Spinal cord (tissue), 10 donors: ENCODE data around the gene SHE. TPM values are rescaled to one million over a fixed set of nuclear protein-coding genes. Genes with fewer than 3 reads are reported as not detected.

ENCODE experiments used
- DNase-seq, 6 donors: peaks; one replicate each; pipeline versions ENCODE4 v3.0.0 to v3.0.0-alpha.2; 2013 to 2015; ENCODE audit warnings: low spot score in 6 of 6, low read depth in 4 of 6
- H3K27ac ChIP-seq: one replicate; pipeline ENCODE4 v1.5.1; 2013; ENCODE audit warnings: low read depth, low read length, control low read depth
- H3K27me3 ChIP-seq: one replicate; pipeline ENCODE4 v1.6.1; 2013; ENCODE audit warnings: low read length; ENCODE audit not compliant: control insufficient read depth, insufficient read depth
- H3K36me3 ChIP-seq: one replicate; pipeline ENCODE4 v1.6.1; 2013; ENCODE audit warnings: low read length; ENCODE audit not compliant: control insufficient read depth, insufficient read depth
- H3K4me1 ChIP-seq: one replicate; pipeline ENCODE4 v1.6.1; 2013; ENCODE audit warnings: low read length; ENCODE audit not compliant: control insufficient read depth, insufficient read depth
- H3K4me3 ChIP-seq: one replicate; pipeline ENCODE4 v1.5.1; 2013; ENCODE audit warnings: low read depth, low read length, control low read depth
- H3K9me3 ChIP-seq: one replicate; pipeline ENCODE4 v1.6.1; 2013; ENCODE audit warnings: low read length; ENCODE audit not compliant: control insufficient read depth, insufficient read depth
- WGBS: methylation state at CpG from one replicate; pipeline ENCODE4 v1.1.5; 2013; ENCODE audit warnings: missing lambda C conversion rate; ENCODE audit not compliant: insufficient coverage; 5-methylcytosine and 5-hydroxymethylcytosine counted together
- polyA plus RNA-seq, 2 donors: library from polyadenylated mRNA; unstranded; fragments of 120-200 nt; gene quantifications; one replicate each; pipeline ENCODE4 v1.2.1, GENCODE V29; 2013; ENCODE audit not compliant: insufficient read length in 2 of 2
- total RNA-seq, 2 donors: library from RNA; depleted of rRNA in 1 of 2; stranded (reverse); fragments of 120-200 nt in 1 of 2; fragments of >200 nt in 1 of 2; gene quantifications; one replicate each; pipeline versions ENCODE4 v1.2.3 to v1.2.4, GENCODE V29; 2013 to 2014
- donor health status: healthy.

The SHE gene
- total and polyA plus RNA-seq, 4 donors: 3.7 to 10.5 (median 5.9) TPM

DNA sequence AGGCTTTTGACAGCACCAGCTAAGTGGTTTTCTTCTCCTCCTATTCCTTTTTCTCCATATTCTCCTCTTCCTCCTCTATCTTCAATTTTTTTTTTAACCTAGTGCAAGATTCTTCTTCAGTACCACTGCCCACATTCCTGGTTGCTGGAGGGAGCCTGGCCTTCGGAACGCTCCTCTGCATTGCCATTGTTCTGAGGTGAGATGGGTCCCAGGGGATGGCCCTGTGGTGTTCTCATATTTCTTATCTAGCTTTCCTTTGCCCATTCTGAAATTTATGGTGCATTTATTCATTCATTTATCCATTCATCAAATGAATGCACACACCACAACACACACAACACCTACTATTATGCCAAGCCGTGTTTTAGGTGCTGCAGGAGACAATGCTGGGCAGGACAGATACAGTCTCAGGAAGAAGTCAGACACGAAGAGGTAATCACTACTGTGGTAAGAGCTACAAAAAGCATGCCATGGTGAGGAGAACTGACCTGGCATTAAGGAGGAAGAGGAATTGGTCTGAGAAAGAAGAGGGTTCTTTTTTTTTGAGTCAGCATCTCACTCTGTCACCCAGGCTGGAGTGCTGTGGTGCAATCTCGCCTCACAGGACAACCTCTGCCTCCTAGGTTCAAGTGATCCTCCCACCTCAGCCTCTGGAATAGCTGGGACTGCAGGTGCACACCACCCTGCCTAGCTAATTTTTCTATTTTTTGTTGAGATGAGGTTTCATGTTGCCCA is 47.7 kb downstream of the SHE start:
- WGBS: 74% methylated on average over 3 of the region's 5 CpGs
- Histone ChIP-seq H3K9me3 (no peaks in the 10 kb centered on the region), H3K27ac (no peak overlapping the region), H3K36me3 (no peaks in the 10 kb centered on the region), H3K4me1 (peaks cover 9% of the 10 kb centered on the region), H3K27me3 (no peaks in the 10 kb centered on the region), H3K4me3 (no peak overlapping the region)
- no peak for DNase-seq

DNA sequence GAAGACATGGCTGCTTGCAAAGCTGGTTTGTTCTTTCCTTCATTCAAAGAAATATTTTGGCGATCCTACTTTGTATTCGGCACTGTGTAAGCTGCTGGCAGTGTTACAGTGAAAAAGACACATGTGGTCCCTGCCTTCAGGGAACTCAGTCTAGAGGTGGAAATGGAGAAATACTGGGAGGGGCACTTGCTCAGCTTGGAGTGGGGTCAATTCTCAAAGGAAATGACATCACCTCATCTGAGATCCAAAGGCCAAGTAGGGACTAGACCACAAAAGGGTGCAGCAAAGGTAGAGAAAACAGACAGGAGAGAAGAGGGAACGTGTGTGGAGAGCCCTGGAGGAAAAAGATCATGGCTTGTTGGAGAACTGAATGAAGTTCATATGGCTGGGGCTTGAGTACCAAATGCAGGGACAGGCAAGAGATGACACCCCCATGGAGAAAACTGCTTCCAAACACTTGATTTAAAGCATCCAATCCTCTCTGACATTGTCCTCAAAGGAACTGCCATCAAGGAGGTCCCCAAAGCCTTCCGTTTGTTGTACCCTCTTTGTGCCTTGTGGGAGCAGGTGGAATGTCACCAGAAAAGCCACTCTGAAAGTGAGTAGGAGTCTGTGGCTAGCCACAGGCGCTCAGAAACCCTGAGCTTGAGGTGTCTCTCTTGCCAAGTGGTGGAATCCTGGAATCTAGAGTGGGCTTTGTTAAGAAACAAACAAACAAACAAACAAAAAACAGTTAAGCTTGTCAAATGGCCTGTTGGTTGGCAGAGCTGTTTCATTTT is 48.4 kb downstream of the SHE start:
- WGBS: 40% methylated on average over 1 of the region's 5 CpGs
- no peaks in the 10 kb centered on the region for H3K9me3 ChIP-seq
- DNase-seq: peak in 2 of 6 donors; percentile 36 to 61

DNA sequence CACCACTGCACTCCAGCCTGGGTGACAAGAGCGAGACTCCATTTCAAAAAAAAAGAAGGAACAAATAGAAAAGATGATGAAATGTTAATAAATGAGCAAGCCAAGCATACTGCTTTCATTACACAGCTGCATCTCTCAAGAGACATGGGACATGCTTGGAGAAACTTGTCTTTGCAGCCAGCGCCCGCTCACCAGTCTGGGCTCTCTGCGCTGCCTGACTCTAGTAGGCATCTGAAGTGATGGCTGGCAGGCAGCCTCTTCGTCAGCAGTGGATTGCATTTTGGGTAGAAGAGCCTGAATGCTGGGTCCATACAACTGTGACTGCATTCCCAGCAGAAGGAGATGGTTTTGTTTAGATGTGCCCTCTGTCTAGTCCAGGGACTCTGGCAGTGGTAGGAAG is 49.1 kb downstream of the SHE start:
- no peaks in the 10 kb centered on the region for H3K27me3 ChIP-seq
- H3K27ac ChIP-seq: peak overlapping the region; percentile 6
- no peak overlapping the region for H3K4me3 ChIP-seq
- peak in 2 of 6 donors; percentile 34 to 58 for DNase-seq
- 56% methylated on average over 4 of the region's 5 CpGs for WGBS
- H3K4me1 ChIP-seq: peaks cover 5% of the 10 kb centered on the region
- no peaks in the 10 kb centered on the region for H3K36me3 ChIP-seq
- H3K9me3 ChIP-seq: no peaks in the 10 kb centered on the region

More for the DNA sequence above, 48.4 kb downstream of the SHE start:
- Histone ChIP-seq H3K27me3 (no peaks in the 10 kb centered on the region), H3K36me3 (no peaks in the 10 kb centered on the region), H3K4me3 (no peak overlapping the region), H3K4me1 (peaks cover 5% of the 10 kb centered on the region), H3K27ac (peak overlapping the region; percentile 6)

DNA sequence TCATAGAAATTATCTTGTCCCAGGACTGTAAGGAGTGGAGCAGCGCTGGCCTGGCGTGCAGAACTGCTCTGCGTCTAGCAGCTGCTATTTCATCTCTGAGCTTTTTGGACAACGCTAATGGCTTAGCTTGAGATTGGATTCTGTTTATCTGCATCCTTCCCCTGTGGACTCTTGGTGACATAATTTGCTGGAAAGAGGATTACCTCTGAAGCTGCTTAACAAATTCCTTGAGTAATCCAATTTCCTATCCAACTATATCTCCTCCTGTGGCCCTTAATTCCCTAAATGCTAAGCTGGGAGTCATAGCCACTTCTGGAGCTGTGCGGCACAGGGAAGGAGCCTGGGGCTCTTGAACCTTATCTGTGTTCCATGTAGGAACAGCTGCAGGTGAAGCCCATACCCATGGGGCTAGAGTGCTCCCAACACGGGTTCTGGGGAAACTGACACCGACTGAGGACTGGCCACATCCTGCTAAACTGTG is 53.8 kb downstream of the SHE start:
- Histone ChIP-seq H3K4me1 (peaks cover 5% of the 10 kb centered on the region), H3K27me3 (no peaks in the 10 kb centered on the region), H3K4me3 (no peak overlapping the region), H3K27ac (no peak overlapping the region), H3K36me3 (no peaks in the 10 kb centered on the region), H3K9me3 (no peaks in the 10 kb centered on the region)
- DNase-seq: no peak
- WGBS: 88% methylated on average over 5 of the region's 7 CpGs

DNA sequence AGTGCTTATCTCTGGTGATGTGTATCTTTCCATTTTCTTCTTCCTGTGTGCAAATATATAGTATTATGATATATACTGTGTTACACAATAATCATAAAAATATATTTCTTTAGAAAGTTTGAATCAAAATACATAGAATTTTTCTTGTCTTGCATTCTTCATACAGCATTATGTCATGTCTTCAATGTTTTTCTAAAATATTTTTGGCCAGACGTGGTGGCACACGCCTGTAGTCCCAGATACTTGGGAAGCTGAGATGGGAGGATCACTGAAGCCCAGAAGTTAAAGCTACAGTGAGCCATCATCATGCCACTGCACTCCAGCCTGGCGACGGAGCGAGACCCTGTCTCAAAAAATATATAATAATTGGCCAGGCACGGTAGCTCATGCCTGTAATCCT is 55.4 kb downstream of the SHE start:
- no CpG with 5 or more reads among the region's 6 CpGs for WGBS
- no peak overlapping the region for H3K27ac ChIP-seq
- H3K36me3 ChIP-seq: no peaks in the 10 kb centered on the region

DNA sequence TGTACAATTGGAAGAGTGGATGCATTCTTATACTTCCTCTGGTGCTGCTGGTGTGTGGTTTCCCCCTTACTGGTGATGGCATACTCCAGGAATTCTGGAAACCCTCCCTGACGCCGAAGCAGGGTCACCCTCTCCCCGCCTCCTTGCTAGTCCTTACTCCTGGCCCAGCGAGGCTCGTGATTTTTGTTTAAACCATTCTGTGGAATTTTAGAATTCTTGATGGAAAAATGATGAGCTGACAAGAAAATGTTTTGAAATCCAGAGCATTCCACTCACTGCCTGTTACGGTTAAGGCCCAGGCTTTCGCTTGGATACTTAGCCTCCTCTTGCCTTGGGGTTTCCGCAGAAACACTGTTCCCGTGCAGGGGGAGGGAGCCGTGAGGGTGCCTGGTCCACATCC is 55.9 kb downstream of the SHE start:
- H3K27me3 ChIP-seq: no peaks in the 10 kb centered on the region
- no peaks in the 10 kb centered on the region for H3K36me3 ChIP-seq
- H3K9me3 ChIP-seq: no peaks in the 10 kb centered on the region
- no peak overlapping the region for H3K4me3 ChIP-seq
- 94% methylated on average over 3 of the region's 10 CpGs for WGBS
- no peak overlapping the region for H3K27ac ChIP-seq
- H3K4me1 ChIP-seq: no peaks in the 10 kb centered on the region
- DNase-seq: peak in 1 of 6 donors; percentile 49

More for the DNA sequence above, 55.4 kb downstream of the SHE start:
- H3K4me3 ChIP-seq: no peak overlapping the region
- H3K9me3 ChIP-seq: no peaks in the 10 kb centered on the region
- no peaks in the 10 kb centered on the region for H3K27me3 ChIP-seq
- no peaks in the 10 kb centered on the region for H3K4me1 ChIP-seq
- DNase-seq: no peak

DNA sequence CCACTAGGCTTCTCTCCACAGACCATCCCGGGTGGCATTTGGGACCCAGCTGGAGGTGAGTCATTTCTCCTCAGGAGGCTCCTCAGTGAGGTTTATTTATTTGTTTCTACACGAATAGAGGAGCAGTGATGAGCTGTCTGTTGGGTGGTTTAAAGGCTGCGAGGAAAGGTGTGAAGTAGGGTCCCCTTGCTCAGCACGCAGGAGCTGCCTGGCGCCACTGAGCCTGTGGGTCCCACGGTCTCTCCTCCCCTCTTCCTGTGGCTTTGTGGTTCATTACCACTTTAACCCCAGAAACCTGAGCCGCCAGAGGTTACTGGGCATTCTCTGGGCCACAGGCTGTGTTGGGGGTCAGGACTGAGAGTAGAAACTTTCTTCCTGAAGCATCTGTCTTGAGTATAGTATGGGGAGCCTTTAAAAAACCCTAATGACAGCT is 57.2 kb downstream of the SHE start:
- WGBS: 40% methylated on average over 2 of the region's 7 CpGs
- Histone ChIP-seq H3K4me3 (no peak overlapping the region), H3K36me3 (no peaks in the 10 kb centered on the region), H3K27ac (no peak overlapping the region), H3K27me3 (no peaks in the 10 kb centered on the region), H3K9me3 (no peaks in the 10 kb centered on the region), H3K4me1 (no peaks in the 10 kb centered on the region)
- DNase-seq: no peak

DNA sequence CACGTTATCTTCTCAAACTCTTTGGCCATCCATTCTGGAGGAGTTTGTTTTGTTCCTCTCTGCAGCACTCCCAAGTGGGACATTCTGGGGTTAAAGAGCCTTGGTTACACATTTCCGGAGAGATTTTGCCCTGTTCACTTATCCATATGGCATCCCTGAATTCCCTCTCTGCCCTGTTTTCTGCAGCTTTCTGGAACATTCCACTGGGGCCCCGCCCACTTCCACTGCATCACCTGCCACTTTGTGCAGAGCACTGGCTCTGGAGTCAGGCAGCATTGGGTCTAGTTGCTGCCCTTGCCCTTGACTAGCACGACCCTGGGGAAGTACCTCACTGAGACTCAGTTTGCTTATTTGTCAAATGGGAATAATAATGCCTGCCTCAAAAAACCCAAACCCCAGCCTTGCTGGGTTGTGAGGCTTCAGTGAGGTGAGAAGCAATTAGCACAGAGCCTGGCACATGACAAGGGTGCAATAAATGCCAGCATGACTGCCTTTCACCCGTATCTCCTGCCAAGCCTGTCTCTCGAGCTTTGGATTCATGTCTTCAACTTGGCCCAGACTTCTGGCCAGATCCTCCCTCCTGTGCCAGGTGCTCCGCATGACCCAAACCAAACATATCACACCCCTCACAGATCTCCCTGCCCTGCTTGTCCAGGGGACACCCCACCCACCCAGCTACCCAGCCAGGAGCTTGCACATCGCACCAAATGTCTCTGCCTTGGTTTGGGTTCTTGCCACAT is 58.8 kb downstream of the SHE start:
- H3K36me3 ChIP-seq: no peaks in the 10 kb centered on the region
- no peaks in the 10 kb centered on the region for H3K9me3 ChIP-seq
- H3K4me3 ChIP-seq: no peak overlapping the region
- H3K27ac ChIP-seq: no peak overlapping the region
- 72% methylated on average over 7 of the region's 8 CpGs for WGBS
- H3K27me3 ChIP-seq: no peaks in the 10 kb centered on the region
- DNase-seq: peak in 1 of 6 donors; percentile 48
- no peaks in the 10 kb centered on the region for H3K4me1 ChIP-seq

DNA sequence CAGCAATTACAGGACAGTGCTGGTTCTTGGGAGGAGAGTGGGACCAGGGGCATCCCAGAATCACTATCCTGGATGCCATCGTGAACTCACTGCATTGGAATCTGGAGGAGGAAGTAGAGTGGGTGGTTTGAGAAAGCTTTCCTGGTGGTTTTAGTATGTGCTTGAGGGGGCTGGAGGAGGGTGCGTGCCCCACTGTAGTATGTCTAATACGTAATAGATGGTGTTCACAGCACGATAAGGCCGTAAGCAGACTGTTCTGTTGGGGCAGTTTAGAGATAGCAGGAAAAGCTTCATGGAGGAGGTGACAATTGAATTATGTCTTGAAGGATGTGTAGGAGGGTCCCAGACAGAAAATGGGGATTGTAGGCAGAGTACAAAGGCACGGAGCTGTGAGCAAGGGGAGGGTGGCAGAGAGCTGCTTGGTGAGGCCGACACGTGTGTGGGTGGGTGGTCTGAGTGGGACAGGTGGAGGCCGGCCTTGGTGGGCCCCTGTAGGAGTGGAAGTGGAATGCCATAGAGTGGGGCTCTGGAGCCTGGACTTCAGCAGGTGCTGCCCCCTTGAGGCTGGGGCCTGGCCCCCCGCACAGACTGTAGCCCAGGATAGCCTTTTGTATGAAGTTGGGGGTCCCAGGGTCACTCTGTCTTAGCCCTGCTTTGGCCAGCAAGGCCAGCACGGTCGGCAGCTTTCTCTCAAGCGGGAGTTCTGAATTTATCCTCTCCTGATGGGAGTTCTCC is 60.0 kb downstream of the SHE start:
- DNase-seq: no peak
- Histone ChIP-seq H3K4me1 (no peaks in the 10 kb centered on the region), H3K27me3 (no peaks in the 10 kb centered on the region), H3K27ac (no peak overlapping the region), H3K36me3 (no peaks in the 10 kb centered on the region), H3K4me3 (no peak overlapping the region), H3K9me3 (no peaks in the 10 kb centered on the region)
- WGBS: 68% methylated on average over 10 of the region's 13 CpGs
